HG02981 (cell line): ENCODE results near the gene C7orf57.
A peak's percentile ranks its signal among the peaks of the same experiment; 100 is the strongest.
"Not testable (repeated sequence)": the region's sequence is repeated elsewhere in the genome, so short reads cannot be mapped to it uniquely, and the experiment has no call there.

Experiments used
- ATAC-seq: cut with Tn5 transposase; IDR thresholded peaks from one replicate; pipeline ENCODE4 v1.9.1; 2021; ENCODE audit warnings: mild to moderate bottlenecking, moderate library complexity; ENCODE audit not compliant: unreplicated experiment

The C7orf57 gene

DNA sequence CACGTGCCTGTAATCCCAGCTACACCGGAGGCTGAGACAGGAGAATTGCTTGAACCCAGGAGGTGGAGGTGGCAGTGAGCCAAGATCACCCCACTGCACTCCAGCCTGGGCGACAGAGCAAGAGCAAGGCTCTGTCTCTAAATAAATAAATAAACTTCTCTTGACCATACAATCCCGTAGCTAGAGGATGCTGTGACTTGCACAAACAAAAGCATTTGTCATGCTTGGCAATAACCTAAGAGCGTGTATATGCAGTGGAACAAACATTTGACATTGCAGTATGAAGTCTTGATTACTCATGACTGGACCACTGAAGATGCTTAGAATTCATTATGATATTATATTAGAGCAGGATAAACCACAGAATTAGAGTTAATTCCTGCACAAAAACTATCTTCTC, 1.4 kb upstream of the C7orf57 start:
- ATAC-seq, result no peak

DNA sequence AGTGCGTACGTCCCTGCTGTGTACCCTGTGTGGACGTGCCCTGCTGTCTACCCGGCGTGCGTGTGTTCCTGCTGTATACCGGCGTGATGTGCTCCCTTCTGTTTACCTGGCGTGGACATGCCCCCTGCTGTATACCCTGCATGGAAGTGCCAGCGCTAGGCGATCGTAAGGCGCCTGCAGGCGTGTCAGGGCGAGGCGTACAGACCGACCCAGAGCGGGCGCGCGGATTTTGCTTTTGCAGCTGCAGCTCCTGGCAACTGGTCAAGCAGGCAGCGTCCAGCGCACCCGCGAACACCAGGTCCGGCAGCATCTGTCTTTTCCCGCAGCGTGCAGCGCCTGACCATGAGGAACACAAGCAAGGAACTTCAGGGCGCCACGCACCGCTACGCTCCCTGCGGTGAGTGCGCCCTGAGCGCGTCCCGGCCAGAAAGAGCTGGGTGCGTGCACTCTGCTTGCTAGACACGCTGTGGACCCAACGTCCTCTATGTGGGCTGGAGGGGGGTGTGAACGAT, 680 bp downstream of the C7orf57 start:
- ATAC-seq, result peak; percentile 4

DNA sequence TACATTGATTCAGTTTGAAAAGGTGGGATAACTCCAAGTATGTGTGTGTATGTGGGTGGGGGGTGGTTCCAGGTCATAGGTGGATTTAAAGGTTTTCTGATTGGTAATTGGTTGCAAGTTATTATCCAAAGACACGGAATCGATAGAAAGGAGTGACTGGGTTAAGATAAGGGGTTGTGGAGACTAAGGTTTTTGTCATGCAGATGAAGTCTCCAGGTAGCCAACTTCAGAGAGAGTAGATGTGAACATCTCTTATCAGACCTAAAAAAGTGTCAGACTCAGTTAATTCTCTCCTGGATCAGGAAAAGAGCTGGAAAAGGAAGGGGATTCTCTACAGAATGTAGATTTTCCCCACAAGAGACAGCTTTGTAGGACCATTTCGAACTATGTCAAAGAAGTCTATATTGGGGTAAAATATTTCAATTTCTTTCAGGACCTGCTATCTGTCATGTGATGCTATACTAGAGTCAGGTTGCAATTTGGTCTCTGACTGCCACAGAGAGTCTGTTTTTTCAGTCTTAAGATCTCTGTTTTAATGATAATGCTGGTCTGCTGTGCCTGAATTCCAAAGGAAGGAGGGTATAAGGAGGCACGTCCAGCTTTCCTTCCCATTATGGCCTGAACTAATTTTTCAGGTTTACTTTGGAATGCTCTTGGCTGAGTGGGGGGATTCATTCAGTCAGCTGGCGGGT, 3.6 kb downstream of the C7orf57 start:
- ATAC-seq, result no peak

DNA sequence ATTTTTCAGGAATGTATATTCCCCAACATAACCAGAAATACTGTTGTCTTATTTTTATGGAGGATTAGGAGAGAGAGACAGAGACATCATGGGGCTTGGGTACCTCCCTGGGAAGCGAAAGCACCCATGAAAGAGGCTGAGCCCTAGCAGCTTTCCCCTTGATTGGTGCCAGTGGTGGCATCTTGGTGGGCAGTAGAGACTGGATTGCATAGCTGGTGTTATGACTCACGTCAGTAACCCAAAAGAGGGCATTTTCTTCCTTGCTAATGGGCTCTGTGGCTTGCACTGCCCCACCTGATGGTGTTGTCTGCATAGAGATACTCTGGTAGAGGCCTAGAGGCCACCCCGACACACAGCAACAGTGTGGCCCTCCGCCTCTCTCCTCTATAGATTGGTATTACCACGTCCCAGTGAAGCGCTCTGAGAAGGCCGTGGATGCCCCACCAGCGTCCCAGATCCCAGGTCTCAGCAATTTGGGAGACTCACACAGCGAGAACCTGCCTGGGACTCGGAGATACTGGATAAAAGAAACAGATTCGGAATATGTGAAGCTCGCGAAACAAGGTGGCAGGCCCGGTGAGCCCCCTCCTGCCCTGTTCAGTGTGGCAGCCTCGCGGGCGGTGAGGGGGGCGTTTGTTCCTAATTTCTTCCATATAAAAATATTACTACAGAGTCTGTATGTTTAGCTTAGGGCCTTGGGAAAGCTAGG, 5.8 kb downstream of the C7orf57 start:
- no peak for ATAC-seq

DNA sequence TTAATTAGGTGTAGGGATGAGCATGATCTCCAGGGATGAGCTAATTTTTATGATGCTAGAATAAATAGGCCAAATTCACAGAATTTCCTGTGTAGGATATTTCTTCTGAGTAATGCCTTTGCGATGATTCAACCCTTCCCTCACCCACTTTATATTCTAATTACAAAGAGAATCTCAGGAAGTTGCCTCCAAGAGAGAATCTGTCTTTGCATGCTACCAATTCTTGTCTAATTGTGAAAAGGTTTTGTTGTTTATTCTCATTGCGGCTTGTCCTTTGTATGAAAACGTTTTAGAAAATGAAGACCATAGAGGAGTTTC, 6.3 kb downstream of the C7orf57 start:
- no peak for ATAC-seq

DNA sequence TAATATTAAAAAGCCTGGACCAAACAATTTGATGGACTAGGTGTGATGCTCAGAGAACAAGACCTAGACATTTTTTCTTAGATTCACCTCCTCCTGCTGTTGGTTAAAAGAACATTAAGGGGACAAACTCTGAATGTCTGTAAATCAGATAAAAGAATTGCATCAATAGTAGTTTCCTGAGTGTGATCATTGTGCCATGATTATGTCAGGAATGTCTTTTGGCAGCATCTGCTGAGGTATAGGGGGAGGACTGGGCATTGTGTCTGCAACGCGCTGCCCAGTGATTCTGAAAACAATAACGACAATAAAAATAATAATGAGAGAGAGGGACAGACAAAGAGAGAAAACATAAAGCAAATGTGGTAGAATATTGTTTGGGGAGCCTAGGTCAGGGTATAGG, 6.9 kb downstream of the C7orf57 start:
- no peak for ATAC-seq

DNA sequence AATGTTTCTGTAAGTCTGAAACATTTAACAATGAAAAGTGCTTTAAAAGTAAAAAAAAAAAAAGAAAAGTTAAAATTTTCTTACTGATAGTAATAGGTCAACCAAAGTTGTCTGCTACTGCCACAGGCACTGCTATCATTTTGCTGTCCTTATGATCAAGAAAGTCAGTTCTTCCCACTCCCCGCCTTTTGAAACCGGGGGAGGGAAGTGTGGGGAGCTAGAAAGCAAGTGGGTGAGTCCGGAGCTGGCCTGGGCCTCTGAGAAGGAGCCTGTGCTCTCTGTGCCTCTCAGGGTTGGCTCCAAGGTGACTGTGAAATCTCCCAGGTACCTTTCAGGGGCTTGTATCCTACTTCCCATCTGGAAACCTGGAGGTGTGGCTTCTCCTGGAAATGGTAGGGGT, 7.3 kb downstream of the C7orf57 start:
- ATAC-seq, result no peak

DNA sequence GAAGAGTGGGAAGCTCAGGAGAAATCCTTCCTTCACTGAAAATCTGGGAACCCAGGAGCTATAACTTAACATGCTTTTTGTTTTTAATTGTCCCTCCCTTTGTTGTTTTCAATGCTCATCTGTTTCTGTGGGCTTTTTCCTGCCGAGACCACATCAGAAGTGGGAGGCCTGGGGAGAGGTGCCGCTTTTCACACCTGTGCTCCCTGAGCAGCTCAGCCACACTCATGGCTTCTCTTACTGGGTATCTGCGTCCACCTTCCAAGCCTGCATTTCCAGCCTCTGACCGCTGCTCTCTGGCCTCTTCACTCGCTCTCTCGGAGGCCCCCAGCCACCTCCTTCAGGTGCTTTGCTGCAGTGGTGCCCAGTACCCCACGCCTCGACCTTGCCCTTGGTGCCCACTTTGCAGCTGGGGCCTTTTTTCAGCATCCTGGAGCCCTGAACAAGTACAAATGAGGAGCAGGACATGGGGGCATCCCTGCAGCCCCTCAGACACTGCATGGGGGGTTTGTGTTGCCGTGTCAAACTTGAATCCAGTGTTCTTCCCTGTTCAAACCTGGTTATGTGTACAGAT, 9.9 kb downstream of the C7orf57 start:
- no peak for ATAC-seq

DNA sequence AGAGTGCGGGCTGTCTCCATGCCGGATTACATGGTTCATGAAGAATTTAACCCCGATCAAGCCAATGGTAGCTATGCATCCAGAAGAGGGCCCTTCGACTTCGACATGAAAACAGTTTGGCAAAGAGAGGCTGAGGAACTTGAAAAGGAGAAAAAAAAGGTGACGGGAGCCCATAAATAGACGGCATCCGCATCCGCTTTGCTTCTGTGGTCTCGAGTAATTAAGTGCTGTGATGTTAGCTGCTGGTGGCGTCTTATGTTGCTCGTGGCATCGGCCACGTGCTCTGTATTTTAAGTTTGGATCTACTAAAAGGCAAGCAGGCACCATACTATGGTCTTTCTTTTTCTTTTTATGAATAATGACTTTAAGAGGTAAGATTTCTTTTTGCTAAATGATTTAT, 11.1 kb downstream of the C7orf57 start:
- ATAC-seq, result no peak

DNA sequence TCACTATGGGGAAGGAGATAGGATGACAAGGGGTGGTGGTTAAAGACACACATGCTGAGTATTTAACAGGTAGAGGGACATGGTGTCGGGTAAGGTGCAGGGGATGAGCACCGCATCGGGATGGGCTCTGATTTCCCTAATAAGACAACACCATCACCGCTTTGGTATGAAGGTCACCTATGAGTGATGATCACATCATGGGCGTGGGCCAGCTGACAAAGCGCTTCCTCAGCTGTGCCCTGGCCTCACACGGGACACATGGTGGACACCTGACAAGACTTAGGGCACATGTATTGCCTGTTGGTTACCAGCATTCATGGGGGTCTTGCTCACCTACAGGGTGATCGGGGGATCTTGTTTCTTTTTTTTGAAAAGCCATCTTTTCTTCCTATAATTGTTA, 12.8 kb downstream of the C7orf57 start:
- ATAC-seq, result no peak

DNA sequence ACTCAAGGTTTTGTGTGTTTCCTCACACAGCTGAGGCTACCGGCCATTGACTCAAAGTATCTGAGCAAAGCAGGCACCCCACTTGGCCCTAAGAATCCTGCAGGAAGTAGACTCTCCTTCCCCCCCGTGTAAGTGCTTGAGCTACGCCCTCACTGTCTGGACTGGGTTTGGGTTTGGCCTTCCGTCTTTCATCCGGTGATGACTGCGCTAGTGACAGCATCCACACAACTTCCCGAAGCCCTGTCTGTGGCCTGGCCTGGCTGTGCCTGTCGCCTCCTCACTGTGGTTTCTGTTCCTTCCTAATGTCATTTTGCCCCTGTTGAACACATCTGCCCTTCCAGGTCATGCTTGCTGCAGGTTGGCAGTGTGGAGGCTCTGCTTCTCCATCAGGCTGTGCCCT, 14.5 kb downstream of the C7orf57 start:
- no peak for ATAC-seq

DNA sequence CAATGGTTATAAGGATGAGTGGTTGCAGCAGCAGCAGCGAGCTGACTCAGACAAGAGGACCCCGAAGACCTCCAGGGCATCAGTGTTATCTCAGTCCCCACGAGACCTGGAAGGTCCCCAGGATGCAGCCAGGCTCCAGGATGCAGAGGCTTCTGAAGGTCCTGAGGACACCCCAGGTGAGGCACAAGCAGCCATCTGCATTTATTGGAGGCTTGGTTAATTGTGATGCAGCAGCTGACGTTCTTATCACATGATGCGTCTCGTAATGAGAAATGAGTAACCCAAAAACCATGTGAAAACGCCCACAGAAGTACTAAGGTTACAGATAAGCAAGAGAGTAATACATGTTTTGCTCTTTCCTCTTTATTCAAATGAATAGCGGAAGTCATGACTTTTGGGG, 17.4 kb downstream of the C7orf57 start:
- ATAC-seq, result no peak

DNA sequence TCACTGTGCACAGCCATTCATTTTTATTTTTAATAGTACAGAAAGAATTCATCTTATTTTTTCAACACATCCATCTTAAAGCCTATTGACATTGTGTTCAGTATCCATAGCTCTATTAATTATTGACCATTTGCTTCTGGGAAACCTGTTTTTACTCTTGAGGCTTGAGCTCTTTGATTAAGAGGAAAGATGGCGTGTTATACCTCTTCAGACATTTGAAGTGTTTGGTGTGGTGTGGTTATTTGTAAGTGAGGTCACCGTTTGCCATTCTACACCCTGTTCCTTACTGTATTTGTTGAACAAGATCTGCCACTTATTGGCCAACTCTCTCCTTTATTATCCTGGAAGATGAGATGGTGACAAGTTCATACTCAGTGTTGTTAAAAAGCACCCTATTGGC, 18.4 kb downstream of the C7orf57 start:
- ATAC-seq, result no peak

DNA sequence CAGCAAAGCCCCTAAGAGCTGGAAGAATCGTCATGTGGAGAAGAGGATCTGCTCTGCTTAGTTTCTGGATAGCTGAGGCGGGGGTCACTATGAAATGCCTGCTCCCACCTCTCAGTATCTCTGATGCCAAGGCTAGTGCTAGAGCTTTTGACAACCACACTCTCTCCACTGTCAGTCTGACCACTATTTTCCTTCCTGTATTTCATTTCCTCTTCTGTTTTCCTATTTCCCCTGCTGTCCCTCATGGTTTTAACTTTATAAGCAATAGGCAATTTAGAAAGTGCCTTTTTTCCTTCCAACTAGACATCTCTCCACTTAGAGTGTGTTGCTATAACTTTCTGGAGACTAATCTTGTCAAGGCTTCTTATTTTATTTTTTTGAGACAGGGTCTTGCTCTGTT, 23.6 kb downstream of the C7orf57 start:
- ATAC-seq, result no peak

DNA sequence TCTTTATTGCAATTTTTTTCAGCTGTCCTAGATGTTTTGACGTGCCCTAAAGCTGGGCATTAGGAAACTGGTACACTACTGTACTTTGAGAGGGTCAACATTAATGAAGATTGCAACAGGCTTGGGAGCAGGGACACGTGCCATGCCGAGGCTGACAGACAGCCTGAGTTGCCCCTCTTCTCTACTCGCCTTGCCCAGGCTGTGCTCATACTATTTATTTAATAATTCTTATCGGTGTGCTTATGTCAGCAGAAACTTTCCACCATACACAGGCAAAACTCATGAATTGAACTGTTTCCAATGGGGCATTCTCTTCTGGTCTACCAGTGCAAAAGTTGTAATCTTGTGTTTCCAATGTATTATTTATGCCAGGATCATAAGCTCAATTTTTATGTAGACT, 24.4 kb downstream of the C7orf57 start:
- ATAC-seq, result no peak

DNA sequence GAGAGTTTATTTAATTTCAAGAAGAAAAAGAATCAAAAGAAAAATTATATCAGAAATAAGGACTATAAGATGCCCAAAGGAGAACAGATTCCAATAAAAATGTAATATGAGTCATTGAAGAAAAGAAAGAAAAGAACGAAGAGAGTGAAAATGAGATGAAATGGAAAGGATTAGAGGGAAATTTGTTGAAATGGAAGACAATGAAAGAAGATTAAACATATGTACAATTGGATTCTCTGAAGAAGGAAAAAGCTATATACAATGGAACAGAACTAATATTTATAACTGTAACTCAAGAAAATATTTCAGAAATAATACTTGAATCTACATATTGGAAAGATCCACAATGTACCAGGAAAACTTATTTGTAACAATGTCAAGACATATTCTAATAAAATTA, 28.6 kb downstream of the C7orf57 start:
- no peak for ATAC-seq

DNA sequence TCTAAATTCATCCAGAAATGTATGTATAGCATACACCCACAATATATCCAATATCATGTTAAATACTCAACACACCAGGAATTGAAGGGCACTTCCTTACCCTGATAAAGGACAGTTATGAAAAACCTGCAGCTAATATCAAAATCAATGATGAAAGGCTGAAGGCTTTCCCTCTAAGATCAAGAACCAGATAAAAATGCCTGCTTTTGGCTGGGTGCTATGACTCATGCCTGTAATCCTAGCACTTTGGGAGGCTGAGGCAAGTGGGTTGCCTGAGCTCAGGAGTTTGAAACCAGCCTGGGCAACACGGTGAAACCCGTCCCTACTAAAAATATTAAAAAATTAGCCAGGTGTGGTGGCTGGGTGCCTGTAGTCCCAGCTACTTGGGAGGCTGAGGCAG, 32.1 kb downstream of the C7orf57 start:
- ATAC-seq, result no peak

DNA sequence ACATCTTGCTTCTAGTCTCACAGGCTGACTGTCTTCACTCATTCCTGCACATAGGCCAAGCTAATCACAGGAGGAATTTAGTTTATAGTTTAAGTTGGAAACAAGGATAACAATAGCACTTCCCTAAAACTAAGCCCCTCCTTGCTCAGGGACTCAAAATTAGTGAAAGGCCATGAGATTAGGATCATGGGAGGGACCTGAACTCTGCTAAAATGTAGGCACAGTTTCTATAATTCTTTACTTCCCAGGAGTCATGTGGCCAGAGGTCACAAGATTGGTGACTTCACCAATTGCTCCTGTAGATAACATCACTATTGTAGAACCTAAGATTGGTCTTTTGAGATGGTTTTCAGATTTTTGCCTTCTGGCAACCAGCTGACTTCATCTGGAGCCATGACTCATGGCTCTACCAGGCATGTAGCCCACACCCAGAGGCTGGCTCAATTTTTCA, 38.9 kb downstream of the C7orf57 start:
- no peak for ATAC-seq

DNA sequence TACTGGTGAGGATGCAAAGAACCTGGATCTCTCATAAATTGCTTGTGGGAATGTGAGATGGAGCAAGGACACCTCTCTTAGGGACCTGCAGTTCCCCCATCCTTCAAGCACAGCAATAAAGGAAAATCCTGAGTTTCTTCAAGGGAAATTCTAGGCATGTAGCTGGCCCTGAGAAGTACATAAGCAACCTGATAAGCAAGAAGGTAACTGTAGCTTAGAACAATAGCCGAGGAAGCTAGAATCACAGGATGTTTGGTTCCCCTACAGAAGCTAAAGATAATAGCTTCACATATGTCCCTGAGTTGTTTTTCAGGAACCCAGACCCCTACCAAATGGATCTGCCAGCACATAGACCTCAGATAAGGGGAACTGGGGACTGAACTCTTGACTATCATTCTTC, 42.1 kb downstream of the C7orf57 start:
- no peak for ATAC-seq

DNA sequence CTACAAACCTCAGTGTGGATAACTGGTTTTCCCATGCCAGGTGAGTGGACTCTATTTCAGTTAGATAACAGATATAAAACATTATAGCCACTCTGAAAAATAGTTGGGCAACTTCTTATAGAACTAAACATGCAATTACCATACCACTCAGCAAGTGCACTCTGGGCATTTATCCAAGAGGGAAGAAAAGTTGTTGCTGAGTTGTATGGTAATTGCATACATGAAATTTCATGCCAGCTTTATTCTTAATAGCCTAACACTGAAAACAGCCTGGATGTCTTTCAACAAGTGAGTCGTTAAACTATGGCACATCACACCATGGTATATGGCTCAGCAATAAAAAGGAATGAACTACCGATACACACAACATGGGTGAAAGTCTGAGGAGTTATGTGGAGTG, 43.1 kb downstream of the C7orf57 start:
- no peak for ATAC-seq

DNA sequence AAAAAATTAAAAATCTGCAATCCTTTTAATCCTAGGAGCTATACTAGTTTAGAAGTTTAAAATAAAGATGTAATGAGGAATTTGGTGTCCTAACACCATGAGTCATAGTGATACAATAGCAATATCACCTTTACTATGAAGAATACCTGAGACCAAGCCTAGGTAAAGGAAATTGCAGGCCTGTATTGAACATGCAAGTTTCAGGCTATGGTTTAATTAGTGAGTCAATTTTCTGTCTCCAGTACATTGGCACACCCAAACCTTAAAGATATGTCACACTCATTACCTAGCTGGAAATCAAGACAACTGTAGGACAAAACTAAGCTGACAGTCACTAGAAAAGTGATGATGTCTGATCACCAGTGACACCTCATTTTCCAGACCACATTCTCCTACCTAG, 47.0 kb downstream of the C7orf57 start:
- not testable (repeated sequence) for ATAC-seq

DNA sequence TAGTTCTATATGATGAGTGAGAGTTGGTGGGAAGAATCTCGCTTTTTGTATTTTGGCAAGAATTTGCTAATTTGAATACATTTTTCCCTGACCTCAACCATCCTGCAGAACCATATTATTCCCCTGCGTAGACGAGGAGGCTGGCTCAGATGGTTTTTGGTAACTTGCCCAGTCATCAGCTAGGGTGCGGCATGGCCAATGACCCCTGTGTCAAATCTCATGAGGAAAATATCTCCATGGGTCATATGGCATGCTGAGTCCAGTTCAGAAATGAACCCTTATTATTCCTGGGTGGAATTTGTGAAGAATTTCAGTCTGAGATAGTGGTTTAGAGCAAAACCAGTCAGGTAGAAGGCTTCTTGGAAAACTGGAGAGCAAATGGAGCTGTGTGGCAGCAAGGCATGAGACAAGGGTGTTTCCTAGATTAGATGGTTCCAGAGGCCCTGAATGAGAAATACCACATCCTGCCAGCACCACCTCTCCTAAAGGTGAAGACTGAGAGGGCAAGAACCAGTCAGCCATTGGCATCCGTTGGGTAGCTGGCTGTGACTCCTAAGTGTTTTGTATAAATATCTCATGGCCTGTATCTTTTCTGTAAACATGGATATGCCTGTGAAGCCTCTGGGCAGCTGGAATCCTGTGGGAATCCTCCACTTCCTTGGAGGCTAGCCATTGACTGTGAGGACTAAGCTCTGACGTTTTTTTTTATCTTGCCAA, 47.9 kb downstream of the C7orf57 start:
- no peak for ATAC-seq
